ENCODE data around the gene CCDC188.

DNA sequence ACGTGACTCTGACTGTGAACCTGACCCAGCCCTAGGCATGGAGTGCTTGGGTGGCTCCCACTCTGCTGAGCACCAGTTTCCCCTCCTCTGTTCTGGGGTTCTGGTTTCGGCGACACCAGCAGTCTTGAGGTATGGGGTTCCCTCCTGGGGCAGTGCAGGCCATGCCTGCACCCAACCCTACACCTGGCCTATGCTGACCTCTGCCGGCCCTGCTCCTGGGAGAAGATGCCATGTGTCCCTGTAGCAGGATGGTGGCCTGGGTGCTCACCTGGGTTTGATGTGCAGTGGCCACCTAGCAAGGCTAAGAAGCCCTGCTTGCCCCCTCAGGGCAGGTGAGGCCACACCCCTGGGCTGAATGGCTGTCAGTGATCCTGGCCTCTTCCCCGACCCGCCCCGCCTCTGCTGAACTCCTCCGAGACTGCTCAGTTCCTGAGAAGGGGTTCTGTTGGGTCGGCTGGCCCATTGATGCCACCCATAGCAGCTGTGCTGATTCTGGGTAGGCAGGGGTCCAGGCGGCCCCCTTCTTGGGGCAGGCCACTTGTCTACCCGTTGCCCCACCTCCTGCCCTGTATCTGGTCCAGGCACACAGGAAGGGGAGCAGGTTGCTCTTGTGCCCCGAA, 16.8 kb downstream of the CCDC188 start:
- TF ChIP-seq, protein P1, sequence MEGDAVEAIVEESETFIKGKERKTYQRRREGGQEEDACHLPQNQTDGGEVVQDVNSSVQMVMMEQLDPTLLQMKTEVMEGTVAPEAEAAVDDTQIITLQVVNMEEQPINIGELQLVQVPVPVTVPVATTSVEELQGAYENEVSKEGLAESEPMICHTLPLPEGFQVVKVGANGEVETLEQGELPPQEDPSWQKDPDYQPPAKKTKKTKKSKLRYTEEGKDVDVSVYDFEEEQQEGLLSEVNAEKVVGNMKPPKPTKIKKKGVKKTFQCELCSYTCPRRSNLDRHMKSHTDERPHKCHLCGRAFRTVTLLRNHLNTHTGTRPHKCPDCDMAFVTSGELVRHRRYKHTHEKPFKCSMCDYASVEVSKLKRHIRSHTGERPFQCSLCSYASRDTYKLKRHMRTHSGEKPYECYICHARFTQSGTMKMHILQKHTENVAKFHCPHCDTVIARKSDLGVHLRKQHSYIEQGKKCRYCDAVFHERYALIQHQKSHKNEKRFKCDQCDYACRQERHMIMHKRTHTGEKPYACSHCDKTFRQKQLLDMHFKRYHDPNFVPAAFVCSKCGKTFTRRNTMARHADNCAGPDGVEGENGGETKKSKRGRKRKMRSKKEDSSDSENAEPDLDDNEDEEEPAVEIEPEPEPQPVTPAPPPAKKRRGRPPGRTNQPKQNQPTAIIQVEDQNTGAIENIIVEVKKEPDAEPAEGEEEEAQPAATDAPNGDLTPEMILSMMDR (IDR thresholded peaks at IDR 0.05) = no peak
- no peak for TF ChIP-seq EZH2 (IDR thresholded peaks at IDR 0.05; ENCODE audit: borderline replicate concordance, insufficient read depth, low read depth, low read length, poor library complexity, severe bottlenecking)
